WTC11 (cell line): ENCODE measurements around the gene RIPK1. TPM values are rescaled to one million over a fixed set of nuclear protein-coding genes. Genes with fewer than 3 reads are reported as not detected.

Experiments
- ATAC-seq: fragments of 200-7000 bp; cut with Tn5 transposase; 2 replicates; pipeline ENCODE4 v1.10.0; 2021; ENCODE audit warnings: mild to moderate bottlenecking, moderate library complexity
- CTCF ChIA-PET: fragments of 300-600 bp; sonication (Branson Sonifier 250); formaldehyde crosslinking; loops from one replicate; lab custom pipeline; 2021; ENCODE audit warnings: antibody characterized with exemption; lab: Charles Lee
- POLR2A ChIA-PET: fragments of 350-600 bp; sonication (Branson Sonifier 250); formaldehyde crosslinking; loops from one replicate; lab custom pipeline; 2021; ENCODE audit warnings: antibody characterized with exemption; lab: Charles Lee
- DNase-seq: peaks from one replicate; pipeline ENCODE4 v3.0.0; 2021; ENCODE audit warnings: low spot score
- H3K27ac Mint-ChIP-seq: 2 replicates; pipeline ENCODE4 v1.8.0; 2021; ENCODE audit warnings: mixed read lengths
- H3K27me3 Mint-ChIP-seq: 2 replicates; pipeline ENCODE4 v1.8.0; 2021; ENCODE audit warnings: low read depth, mild to moderate bottlenecking, moderate library complexity, mixed read lengths
- H3K36me3 Mint-ChIP-seq: 2 replicates; pipeline ENCODE4 v1.8.0; 2021; ENCODE audit warnings: mixed read lengths
- H3K4me1 Mint-ChIP-seq: 2 replicates; pipeline ENCODE4 v1.8.0; 2022; ENCODE audit warnings: mixed read lengths
- H3K4me3 Mint-ChIP-seq: 2 replicates; pipeline ENCODE4 v1.8.0; 2021; ENCODE audit warnings: mild to moderate bottlenecking, moderate library complexity, mixed read lengths
- H3K9me3 Mint-ChIP-seq: 2 replicates; pipeline ENCODE4 v1.8.0; 2021; ENCODE audit warnings: mixed read lengths
- ATF1 ChIP-seq: sonication (generic); formaldehyde crosslinking; IDR thresholded peaks from 2 replicates; pipeline ENCODE4 v1.8.1; 2023; ENCODE audit warnings: mild to moderate bottlenecking, moderate library complexity, missing genetic modification reagents
- CREM ChIP-seq: sonication (generic); formaldehyde crosslinking; IDR thresholded peaks from 2 replicates; pipeline ENCODE4 v1.8.1; 2022; ENCODE audit warnings: mild to moderate bottlenecking, missing genetic modification reagents, moderate library complexity
- HMGA2 ChIP-seq: fragments of 250-450 bp; sonication (Bioruptor Pico); IDR thresholded peaks from 2 replicates; pipeline ENCODE4 v1.4.0; 2021; ENCODE audit warnings: mild to moderate bottlenecking, moderate library complexity
- IRF2 ChIP-seq: sonication (generic); formaldehyde crosslinking; IDR thresholded peaks from 2 replicates; pipeline ENCODE4 v1.8.0; 2022; ENCODE audit warnings: low read depth, missing genetic modification reagents, borderline replicate concordance
- NFATC4 ChIP-seq: fragments of 250-450 bp; sonication (Bioruptor Pico); IDR thresholded peaks from 2 replicates; pipeline ENCODE4 v1.9.0; 2021; ENCODE audit warnings: mild to moderate bottlenecking
- OVOL2 ChIP-seq: fragments of 250-450 bp; sonication (Bioruptor Pico); IDR thresholded peaks from 2 replicates; pipeline ENCODE4 v1.9.0; 2021; ENCODE audit warnings: mild to moderate bottlenecking, borderline replicate concordance
- RELA ChIP-seq: sonication (generic); formaldehyde crosslinking; IDR thresholded peaks from 2 replicates; pipeline ENCODE4 v1.8.1; 2022; ENCODE audit warnings: missing genetic modification reagents, mild to moderate bottlenecking, borderline replicate concordance
- SMAD3 ChIP-seq: sonication (generic); formaldehyde crosslinking; IDR thresholded peaks from 2 replicates; pipeline ENCODE4 v1.8.0; 2022; ENCODE audit warnings: missing genetic modification reagents, mild to moderate bottlenecking, borderline replicate concordance
- TEAD1 ChIP-seq: sonication (generic); formaldehyde crosslinking; IDR thresholded peaks from 2 replicates; pipeline ENCODE4 v1.8.0; 2022; ENCODE audit warnings: mild to moderate bottlenecking, missing genetic modification reagents
- TEAD4 ChIP-seq: sonication (generic); formaldehyde crosslinking; IDR thresholded peaks from 2 replicates; pipeline ENCODE4 v1.8.0; 2022; ENCODE audit warnings: mild to moderate bottlenecking, missing genetic modification reagents
- ZNF671 ChIP-seq: fragments of 250-450 bp; sonication (Bioruptor Pico); IDR thresholded peaks from 2 replicates; pipeline ENCODE4 v1.8.0; 2021; ENCODE audit warnings: mild to moderate bottlenecking
- total RNA-seq: library from RNA; stranded (reverse); gene quantifications from 3 replicates; pipeline ENCODE4 v1.2.3, GENCODE V29; 2021
- TF ChIP-seq, protein P1 (sequence below): sonication (generic); formaldehyde crosslinking; IDR thresholded peaks from 2 replicates; pipeline ENCODE4 v1.8.1; 2023; ENCODE audit warnings: mild to moderate bottlenecking, missing genetic modification reagents, borderline replicate concordance
- TF ChIP-seq, protein P2 (sequence below): sonication (generic); formaldehyde crosslinking; IDR thresholded peaks from 2 replicates; pipeline ENCODE4 v1.8.0; 2023; ENCODE audit warnings: missing genetic modification reagents, mild to moderate bottlenecking, borderline replicate concordance
- TF ChIP-seq, protein P3 (sequence below): sonication (generic); formaldehyde crosslinking; IDR thresholded peaks from 2 replicates; pipeline ENCODE4 v1.8.1; 2022; ENCODE audit warnings: low read depth, missing genetic modification reagents, borderline replicate concordance
- TF ChIP-seq, protein P4 (sequence below): fragments of 250-450 bp; sonication (Bioruptor Pico); IDR thresholded peaks from 2 replicates; pipeline ENCODE4 v1.8.0; 2021; ENCODE audit warnings: mild to moderate bottlenecking
- TF ChIP-seq, protein P5 (sequence below): fragments of 250-450 bp; sonication (Bioruptor Pico); IDR thresholded peaks from 2 replicates; pipeline ENCODE4 v1.9.0; 2021; ENCODE audit warnings: moderate library complexity, mild to moderate bottlenecking, inconsistent platforms, borderline replicate concordance
- TF ChIP-seq, protein P6 (sequence below): sonication (generic); formaldehyde crosslinking; IDR thresholded peaks from 2 replicates; pipeline ENCODE4 v1.8.0; 2022; ENCODE audit warnings: mild to moderate bottlenecking, missing genetic modification reagents

The RIPK1 gene
- total RNA-seq, 1 experiment from 2014 or later: 8.7 TPM

DNA sequence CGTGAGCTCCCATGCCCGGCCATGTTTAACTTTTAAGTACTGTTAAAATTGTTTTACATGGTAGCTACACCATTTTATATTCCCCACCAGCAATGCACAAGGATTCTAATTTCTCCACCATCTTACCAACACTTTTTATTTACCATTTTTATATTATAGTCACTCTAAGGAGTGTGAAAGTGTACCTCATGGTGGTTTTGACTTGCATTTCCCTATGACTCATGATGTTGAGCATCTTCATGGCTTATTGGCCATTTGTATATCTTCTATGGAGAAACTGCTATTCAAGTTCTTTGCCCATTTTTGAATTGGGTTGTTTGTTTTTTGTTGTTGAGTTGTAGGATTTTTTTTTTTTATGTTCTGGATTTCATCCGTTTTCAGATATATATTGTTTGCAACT, 34.6 kb downstream of the RIPK1 start:
- TF ChIP-seq TEAD4 (CRISPR knock-in tag) (no peak), NFATC4 (CRISPR knock-in tag) (no peak), IRF2 (CRISPR knock-in tag) (no peak), SMAD3 (CRISPR knock-in tag) (no peak)
- TF ChIP-seq, protein P1, sequence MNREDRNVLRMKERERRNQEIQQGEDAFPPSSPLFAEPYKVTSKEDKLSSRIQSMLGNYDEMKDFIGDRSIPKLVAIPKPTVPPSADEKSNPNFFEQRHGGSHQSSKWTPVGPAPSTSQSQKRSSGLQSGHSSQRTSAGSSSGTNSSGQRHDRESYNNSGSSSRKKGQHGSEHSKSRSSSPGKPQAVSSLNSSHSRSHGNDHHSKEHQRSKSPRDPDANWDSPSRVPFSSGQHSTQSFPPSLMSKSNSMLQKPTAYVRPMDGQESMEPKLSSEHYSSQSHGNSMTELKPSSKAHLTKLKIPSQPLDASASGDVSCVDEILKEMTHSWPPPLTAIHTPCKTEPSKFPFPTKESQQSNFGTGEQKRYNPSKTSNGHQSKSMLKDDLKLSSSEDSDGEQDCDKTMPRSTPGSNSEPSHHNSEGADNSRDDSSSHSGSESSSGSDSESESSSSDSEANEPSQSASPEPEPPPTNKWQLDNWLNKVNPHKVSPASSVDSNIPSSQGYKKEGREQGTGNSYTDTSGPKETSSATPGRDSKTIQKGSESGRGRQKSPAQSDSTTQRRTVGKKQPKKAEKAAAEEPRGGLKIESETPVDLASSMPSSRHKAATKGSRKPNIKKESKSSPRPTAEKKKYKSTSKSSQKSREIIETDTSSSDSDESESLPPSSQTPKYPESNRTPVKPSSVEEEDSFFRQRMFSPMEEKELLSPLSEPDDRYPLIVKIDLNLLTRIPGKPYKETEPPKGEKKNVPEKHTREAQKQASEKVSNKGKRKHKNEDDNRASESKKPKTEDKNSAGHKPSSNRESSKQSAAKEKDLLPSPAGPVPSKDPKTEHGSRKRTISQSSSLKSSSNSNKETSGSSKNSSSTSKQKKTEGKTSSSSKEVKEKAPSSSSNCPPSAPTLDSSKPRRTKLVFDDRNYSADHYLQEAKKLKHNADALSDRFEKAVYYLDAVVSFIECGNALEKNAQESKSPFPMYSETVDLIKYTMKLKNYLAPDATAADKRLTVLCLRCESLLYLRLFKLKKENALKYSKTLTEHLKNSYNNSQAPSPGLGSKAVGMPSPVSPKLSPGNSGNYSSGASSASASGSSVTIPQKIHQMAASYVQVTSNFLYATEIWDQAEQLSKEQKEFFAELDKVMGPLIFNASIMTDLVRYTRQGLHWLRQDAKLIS (CRISPR knock-in tag): no peak
- TF ChIP-seq, protein P2, sequence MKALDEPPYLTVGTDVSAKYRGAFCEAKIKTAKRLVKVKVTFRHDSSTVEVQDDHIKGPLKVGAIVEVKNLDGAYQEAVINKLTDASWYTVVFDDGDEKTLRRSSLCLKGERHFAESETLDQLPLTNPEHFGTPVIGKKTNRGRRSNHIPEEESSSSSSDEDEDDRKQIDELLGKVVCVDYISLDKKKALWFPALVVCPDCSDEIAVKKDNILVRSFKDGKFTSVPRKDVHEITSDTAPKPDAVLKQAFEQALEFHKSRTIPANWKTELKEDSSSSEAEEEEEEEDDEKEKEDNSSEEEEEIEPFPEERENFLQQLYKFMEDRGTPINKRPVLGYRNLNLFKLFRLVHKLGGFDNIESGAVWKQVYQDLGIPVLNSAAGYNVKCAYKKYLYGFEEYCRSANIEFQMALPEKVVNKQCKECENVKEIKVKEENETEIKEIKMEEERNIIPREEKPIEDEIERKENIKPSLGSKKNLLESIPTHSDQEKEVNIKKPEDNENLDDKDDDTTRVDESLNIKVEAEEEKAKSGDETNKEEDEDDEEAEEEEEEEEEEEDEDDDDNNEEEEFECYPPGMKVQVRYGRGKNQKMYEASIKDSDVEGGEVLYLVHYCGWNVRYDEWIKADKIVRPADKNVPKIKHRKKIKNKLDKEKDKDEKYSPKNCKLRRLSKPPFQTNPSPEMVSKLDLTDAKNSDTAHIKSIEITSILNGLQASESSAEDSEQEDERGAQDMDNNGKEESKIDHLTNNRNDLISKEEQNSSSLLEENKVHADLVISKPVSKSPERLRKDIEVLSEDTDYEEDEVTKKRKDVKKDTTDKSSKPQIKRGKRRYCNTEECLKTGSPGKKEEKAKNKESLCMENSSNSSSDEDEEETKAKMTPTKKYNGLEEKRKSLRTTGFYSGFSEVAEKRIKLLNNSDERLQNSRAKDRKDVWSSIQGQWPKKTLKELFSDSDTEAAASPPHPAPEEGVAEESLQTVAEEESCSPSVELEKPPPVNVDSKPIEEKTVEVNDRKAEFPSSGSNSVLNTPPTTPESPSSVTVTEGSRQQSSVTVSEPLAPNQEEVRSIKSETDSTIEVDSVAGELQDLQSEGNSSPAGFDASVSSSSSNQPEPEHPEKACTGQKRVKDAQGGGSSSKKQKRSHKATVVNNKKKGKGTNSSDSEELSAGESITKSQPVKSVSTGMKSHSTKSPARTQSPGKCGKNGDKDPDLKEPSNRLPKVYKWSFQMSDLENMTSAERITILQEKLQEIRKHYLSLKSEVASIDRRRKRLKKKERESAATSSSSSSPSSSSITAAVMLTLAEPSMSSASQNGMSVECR (CRISPR knock-in tag): no peak
- no peak for ATAC-seq
- CTCF ChIA-PET: no interaction called here

DNA sequence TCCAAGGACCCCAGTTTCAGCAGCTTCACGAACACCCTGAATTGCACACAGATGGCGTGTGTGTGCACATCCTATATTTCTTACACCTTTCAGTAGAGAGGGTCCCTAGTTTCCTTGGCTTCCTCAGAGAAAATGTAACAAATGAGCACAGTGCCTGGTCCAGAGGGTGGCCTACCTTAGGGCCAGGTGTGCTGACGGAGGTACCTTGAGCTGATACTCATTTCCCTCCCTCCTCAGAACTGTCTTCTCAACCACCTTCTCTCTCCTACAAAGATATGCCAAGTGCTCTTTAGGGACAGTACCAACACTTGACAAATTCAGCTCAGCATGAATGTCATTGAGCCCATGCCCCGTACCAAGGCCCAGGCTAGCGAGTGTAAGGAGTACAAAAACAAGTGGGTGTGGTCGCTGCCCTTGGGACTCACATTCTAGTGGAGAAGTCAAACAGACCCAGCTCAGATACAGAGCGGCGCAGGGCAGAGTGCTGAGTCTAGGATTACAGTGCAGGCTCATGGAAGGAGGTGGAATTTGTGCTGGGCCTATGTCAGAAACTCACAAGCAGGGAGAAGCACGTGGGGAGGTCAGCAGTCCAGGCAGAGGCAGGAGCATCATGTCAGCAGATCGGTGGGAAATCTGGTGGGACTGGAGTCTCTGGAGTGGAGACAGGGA, 40.6 kb downstream of the RIPK1 start:
- ATAC-seq (no peak), DNase-seq (no peak)
- Mint-ChIP-seq H3K9me3 (no peaks in the 10 kb centered on the region), H3K4me3 (no peak overlapping the region), H3K4me1 (no peaks in the 10 kb centered on the region), H3K27me3 (no peaks in the 10 kb centered on the region), H3K27ac (peak overlapping the region; percentile 89), H3K36me3 (peaks cover 50% of the 10 kb centered on the region)
- CTCF ChIA-PET: no interaction called here
- no peak for TF ChIP-seq ZNF671 (CRISPR knock-in tag)
- POLR2A ChIA-PET: no interaction called here

More for the DNA sequence above, 34.6 kb downstream of the RIPK1 start:
- Mint-ChIP-seq H3K36me3 (peaks cover 60% of the 10 kb centered on the region), H3K9me3 (peaks cover 11% of the 10 kb centered on the region), H3K27ac (no peak overlapping the region), H3K27me3 (no peaks in the 10 kb centered on the region), H3K4me3 (no peak overlapping the region), H3K4me1 (no peaks in the 10 kb centered on the region)
- POLR2A ChIA-PET: interaction anchor here (0.7 kb wide), 1 partner anchor 335 kb away, joined by 3 read pairs; no protein-coding TSS in a partner anchor
- DNase-seq: no peak

DNA sequence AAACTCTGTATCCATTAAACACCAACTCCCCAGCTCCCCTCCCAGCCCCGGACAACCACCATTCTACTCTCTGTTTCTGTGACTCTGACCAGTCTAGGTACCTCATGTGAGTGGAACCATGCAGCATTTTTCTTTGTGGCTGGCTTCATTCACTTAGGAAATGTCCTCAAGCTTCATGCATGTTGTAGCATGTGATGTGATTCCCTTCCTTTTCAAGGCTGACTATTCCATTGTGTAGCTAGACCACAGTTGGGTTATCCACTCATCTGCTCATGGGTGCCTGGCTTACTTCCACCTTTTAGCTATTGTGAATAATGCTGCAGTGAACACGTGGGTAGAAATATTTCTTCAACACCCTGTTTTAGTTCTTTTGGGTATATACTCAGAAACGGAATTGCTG, 41.5 kb downstream of the RIPK1 start:
- Mint-ChIP-seq H3K27ac (no peak overlapping the region; the same call in 1 of the 2 replicates), H3K27me3 (no peaks in the 10 kb centered on the region), H3K4me3 (no peak overlapping the region), H3K36me3 (peaks cover 42% of the 10 kb centered on the region), H3K9me3 (no peaks in the 10 kb centered on the region), H3K4me1 (no peaks in the 10 kb centered on the region)
- DNase-seq (no peak), ATAC-seq (no peak)
- ChIA-PET POLR2A (no interaction called here), CTCF (interaction anchor here (1.0 kb wide), 1 partner anchor 54 kb away, joined by 3 read pairs; no protein-coding TSS in a partner anchor)
- TF ChIP-seq, protein P3, sequence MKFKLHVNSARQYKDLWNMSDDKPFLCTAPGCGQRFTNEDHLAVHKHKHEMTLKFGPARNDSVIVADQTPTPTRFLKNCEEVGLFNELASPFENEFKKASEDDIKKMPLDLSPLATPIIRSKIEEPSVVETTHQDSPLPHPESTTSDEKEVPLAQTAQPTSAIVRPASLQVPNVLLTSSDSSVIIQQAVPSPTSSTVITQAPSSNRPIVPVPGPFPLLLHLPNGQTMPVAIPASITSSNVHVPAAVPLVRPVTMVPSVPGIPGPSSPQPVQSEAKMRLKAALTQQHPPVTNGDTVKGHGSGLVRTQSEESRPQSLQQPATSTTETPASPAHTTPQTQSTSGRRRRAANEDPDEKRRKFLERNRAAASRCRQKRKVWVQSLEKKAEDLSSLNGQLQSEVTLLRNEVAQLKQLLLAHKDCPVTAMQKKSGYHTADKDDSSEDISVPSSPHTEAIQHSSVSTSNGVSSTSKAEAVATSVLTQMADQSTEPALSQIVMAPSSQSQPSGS (CRISPR knock-in tag): no peak
- TF ChIP-seq, protein P4, sequence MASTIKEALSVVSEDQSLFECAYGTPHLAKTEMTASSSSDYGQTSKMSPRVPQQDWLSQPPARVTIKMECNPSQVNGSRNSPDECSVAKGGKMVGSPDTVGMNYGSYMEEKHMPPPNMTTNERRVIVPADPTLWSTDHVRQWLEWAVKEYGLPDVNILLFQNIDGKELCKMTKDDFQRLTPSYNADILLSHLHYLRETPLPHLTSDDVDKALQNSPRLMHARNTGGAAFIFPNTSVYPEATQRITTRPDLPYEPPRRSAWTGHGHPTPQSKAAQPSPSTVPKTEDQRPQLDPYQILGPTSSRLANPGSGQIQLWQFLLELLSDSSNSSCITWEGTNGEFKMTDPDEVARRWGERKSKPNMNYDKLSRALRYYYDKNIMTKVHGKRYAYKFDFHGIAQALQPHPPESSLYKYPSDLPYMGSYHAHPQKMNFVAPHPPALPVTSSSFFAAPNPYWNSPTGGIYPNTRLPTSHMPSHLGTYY (CRISPR knock-in tag): no peak
- TF ChIP-seq ZNF671 (CRISPR knock-in tag) (no peak), NFATC4 (CRISPR knock-in tag) (no peak), ATF1 (no peak), CREM (CRISPR knock-in tag) (no peak), HMGA2 (CRISPR knock-in tag) (no peak), RELA (CRISPR knock-in tag) (no peak), TEAD1 (no peak), OVOL2 (CRISPR knock-in tag) (no peak)
- TF ChIP-seq, protein P5, sequence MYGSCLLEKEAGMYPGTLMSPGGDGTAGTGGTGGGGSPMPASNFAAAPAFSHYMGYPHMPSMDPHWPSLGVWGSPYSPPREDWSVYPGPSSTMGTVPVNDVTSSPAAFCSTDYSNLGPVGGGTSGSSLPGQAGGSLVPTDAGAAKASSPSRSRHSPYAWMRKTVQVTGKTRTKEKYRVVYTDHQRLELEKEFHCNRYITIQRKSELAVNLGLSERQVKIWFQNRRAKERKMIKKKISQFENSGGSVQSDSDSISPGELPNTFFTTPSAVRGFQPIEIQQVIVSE (CRISPR knock-in tag): no peak
- TF ChIP-seq, protein P6, sequence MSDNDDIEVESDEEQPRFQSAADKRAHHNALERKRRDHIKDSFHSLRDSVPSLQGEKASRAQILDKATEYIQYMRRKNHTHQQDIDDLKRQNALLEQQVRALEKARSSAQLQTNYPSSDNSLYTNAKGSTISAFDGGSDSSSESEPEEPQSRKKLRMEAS (CRISPR knock-in tag): no peak
